Measurements from ENCODE around the gene LRIT3.

DNA sequence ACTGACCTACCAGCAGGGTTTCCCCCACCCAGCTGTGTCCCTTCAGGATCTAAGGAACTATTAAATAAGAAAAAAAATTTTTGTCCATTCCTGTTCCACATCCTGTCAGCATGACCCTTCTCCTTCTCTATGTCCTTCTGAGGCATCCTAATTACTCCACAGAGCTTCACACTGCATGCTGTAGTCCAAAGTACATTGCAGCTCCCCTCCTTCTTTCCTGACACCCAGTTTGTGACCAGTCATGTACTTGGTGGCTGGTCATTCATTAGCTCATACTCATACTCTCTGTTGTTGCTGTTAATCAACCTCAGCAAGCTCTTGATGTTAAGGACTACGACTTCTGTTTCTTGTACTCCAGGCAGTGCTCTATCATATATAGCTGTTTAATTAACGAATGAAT lies 62.3 kb downstream of the LRIT3 start:
- TF ChIP-seq, protein P1, sequence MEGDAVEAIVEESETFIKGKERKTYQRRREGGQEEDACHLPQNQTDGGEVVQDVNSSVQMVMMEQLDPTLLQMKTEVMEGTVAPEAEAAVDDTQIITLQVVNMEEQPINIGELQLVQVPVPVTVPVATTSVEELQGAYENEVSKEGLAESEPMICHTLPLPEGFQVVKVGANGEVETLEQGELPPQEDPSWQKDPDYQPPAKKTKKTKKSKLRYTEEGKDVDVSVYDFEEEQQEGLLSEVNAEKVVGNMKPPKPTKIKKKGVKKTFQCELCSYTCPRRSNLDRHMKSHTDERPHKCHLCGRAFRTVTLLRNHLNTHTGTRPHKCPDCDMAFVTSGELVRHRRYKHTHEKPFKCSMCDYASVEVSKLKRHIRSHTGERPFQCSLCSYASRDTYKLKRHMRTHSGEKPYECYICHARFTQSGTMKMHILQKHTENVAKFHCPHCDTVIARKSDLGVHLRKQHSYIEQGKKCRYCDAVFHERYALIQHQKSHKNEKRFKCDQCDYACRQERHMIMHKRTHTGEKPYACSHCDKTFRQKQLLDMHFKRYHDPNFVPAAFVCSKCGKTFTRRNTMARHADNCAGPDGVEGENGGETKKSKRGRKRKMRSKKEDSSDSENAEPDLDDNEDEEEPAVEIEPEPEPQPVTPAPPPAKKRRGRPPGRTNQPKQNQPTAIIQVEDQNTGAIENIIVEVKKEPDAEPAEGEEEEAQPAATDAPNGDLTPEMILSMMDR (IDR thresholded peaks at IDR 0.05; ENCODE audit: extremely low read depth in 1 of 2, insufficient read depth in 1 of 2, low read depth in 1 of 2, low read length in 2 of 2): no peak
- TF ChIP-seq MYC (IDR thresholded peaks at IDR 0.05; ENCODE audit: low read depth, low read length): no peak
- no peak for TF ChIP-seq POLR2AphosphoS5 (IDR thresholded peaks at IDR 0.05; ENCODE audit: insufficient read depth, low read depth, low read length)
- no peak for TF ChIP-seq POLR2A (IDR thresholded peaks at IDR 0.05; ENCODE audit: low read depth, low read length)
- no peak for TF ChIP-seq JUN (IDR thresholded peaks at IDR 0.05; ENCODE audit: borderline replicate concordance, insufficient read depth, insufficient read length, low read depth)
- TF ChIP-seq, protein P2, sequence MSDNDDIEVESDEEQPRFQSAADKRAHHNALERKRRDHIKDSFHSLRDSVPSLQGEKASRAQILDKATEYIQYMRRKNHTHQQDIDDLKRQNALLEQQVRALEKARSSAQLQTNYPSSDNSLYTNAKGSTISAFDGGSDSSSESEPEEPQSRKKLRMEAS (IDR thresholded peaks at IDR 0.05; ENCODE audit: insufficient read depth, insufficient read length): no peak
- no peak for TF ChIP-seq EZH2 (IDR thresholded peaks at IDR 0.05; ENCODE audit: borderline replicate concordance, low read depth, low read length, severe bottlenecking)
- TF ChIP-seq GATA2 (IDR thresholded peaks at IDR 0.05; ENCODE audit: insufficient read depth, insufficient read length, low read depth, low read length): no peak
